ENCODE measurements around the gene MINDY4B.

MINDY4B gene

DNA sequence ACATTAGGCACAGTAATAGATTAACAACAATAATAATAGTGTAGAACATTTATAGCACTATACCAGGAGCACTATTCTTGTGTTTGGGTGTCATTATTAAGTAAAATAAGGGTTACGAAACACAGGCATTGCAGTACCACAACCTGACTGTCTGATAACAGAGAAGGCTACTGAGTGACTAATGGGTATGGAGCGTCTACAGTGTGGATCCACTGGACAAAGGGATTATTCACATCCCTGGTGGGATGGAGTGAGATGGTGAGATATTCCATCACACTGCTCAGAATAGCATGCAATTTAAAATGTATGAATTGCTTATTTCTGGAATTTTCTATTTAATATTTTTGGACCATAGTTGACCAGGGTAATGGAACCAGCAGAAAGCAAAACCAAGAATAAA lies 18.2 kb downstream of the MINDY4B start:
- no peaks in the 10 kb centered on the region for H3K9me2 ChIP-seq (replicated peaks; ENCODE audit: insufficient read depth, low read length)
- H3K4me3 ChIP-seq (ENCODE audit: low read length), result no peak overlapping the region
- no peak overlapping the region for H3K9ac ChIP-seq (ENCODE audit: low read length)
- H2AFZ ChIP-seq (ENCODE audit: low read length), result no peak overlapping the region
- no peaks in the 10 kb centered on the region for H3K36me3 ChIP-seq (replicated peaks; ENCODE audit: insufficient read depth, low read length)
- no peak for DNase-seq
- no peaks in the 10 kb centered on the region for H3K79me2 ChIP-seq (ENCODE audit: low read length)
- no peak overlapping the region for H3K27ac ChIP-seq (ENCODE audit: low read length)
- TF ChIP-seq EZH2 (optimal IDR thresholded peaks at IDR 0.05; ENCODE audit: low read depth, low read length) (no peak), EZH2phosphoT487 (IDR thresholded peaks at IDR 0.05; ENCODE audit: low read length) (no peak)
- TF ChIP-seq, protein P1, sequence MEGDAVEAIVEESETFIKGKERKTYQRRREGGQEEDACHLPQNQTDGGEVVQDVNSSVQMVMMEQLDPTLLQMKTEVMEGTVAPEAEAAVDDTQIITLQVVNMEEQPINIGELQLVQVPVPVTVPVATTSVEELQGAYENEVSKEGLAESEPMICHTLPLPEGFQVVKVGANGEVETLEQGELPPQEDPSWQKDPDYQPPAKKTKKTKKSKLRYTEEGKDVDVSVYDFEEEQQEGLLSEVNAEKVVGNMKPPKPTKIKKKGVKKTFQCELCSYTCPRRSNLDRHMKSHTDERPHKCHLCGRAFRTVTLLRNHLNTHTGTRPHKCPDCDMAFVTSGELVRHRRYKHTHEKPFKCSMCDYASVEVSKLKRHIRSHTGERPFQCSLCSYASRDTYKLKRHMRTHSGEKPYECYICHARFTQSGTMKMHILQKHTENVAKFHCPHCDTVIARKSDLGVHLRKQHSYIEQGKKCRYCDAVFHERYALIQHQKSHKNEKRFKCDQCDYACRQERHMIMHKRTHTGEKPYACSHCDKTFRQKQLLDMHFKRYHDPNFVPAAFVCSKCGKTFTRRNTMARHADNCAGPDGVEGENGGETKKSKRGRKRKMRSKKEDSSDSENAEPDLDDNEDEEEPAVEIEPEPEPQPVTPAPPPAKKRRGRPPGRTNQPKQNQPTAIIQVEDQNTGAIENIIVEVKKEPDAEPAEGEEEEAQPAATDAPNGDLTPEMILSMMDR (IDR thresholded peaks at IDR 0.05; ENCODE audit: low read length), result no peak
- no peaks in the 10 kb centered on the region for H3K4me1 ChIP-seq (ENCODE audit: low read length)
- no peak overlapping the region for H3K4me2 ChIP-seq (ENCODE audit: low read depth, low read length)
- H3K27me3 ChIP-seq (replicated peaks; ENCODE audit: insufficient read depth, low read length), result no peaks in the 10 kb centered on the region
- no peaks in the 10 kb centered on the region for H4K20me1 ChIP-seq (ENCODE audit: insufficient read depth, low read length)
- no peaks in the 10 kb centered on the region for H3F3A ChIP-seq (ENCODE audit: insufficient read depth, low read length)
- no peaks in the 10 kb centered on the region for H3K9me3 ChIP-seq (replicated peaks; ENCODE audit: insufficient read depth, low read length)

DNA sequence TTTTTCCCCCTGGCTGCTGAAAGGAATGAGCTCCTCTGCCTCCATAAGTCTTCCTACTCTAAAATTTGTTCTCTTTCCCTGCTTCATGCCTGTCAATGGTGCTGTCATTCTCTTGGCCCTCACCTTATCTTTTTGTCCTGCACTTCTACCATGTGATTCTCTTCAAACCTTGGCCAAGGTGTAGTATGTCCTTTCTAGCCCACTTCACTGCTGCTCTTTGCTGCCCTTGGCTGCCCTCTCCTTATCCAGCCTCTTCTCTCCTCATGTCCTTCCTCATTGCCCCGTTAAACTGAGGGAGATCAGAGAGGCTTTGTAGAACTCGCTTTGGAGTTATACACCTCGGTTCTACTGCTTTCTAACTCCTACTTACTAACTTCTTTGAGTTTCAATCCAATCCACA lies 19.7 kb downstream of the MINDY4B start:
- Histone ChIP-seq H3K9ac (ENCODE audit: low read length) (no peak overlapping the region), H3K9me3 (replicated peaks; ENCODE audit: insufficient read depth, low read length) (no peaks in the 10 kb centered on the region), H3F3A (ENCODE audit: insufficient read depth, low read length) (no peaks in the 10 kb centered on the region), H3K4me2 (ENCODE audit: low read depth, low read length) (no peak overlapping the region), H3K36me3 (replicated peaks; ENCODE audit: insufficient read depth, low read length) (no peaks in the 10 kb centered on the region), H3K9me2 (replicated peaks; ENCODE audit: insufficient read depth, low read length) (no peaks in the 10 kb centered on the region), H2AFZ (ENCODE audit: low read length) (no peak overlapping the region), H3K27me3 (replicated peaks; ENCODE audit: insufficient read depth, low read length) (no peaks in the 10 kb centered on the region), H3K27ac (ENCODE audit: low read length) (no peak overlapping the region), H3K79me2 (ENCODE audit: low read length) (no peaks in the 10 kb centered on the region), H3K4me1 (ENCODE audit: low read length) (no peaks in the 10 kb centered on the region), H4K20me1 (ENCODE audit: insufficient read depth, low read length) (no peaks in the 10 kb centered on the region), H3K4me3 (ENCODE audit: low read length) (no peak overlapping the region)
- TF ChIP-seq, protein P1 (IDR thresholded peaks at IDR 0.05; ENCODE audit: low read length), result no peak
- TF ChIP-seq EZH2phosphoT487 (IDR thresholded peaks at IDR 0.05; ENCODE audit: low read length) (no peak), EZH2 (optimal IDR thresholded peaks at IDR 0.05; ENCODE audit: low read depth, low read length) (no peak)
- DNase-seq, result no peak

- Histone ChIP-seq H3K9ac (ENCODE audit: low read length) (no peak overlapping the region), H3K4me1 (ENCODE audit: low read length) (no peaks in the 10 kb centered on the region), H3K9me2 (replicated peaks; ENCODE audit: insufficient read depth, low read length) (no peaks in the 10 kb centered on the region), H2AFZ (ENCODE audit: low read length) (no peak overlapping the region), H3F3A (ENCODE audit: insufficient read depth, low read length) (no peaks in the 10 kb centered on the region), H3K36me3 (replicated peaks; ENCODE audit: insufficient read depth, low read length) (no peaks in the 10 kb centered on the region), H4K20me1 (ENCODE audit: insufficient read depth, low read length) (no peaks in the 10 kb centered on the region), H3K27me3 (replicated peaks; ENCODE audit: insufficient read depth, low read length) (no peaks in the 10 kb centered on the region), H3K27ac (ENCODE audit: low read length) (no peak overlapping the region), H3K9me3 (replicated peaks; ENCODE audit: insufficient read depth, low read length) (no peaks in the 10 kb centered on the region), H3K4me3 (ENCODE audit: low read length) (no peak overlapping the region), H3K79me2 (ENCODE audit: low read length) (no peaks in the 10 kb centered on the region), H3K4me2 (ENCODE audit: low read depth, low read length) (no peak overlapping the region)
- DNase-seq, result no peak
- TF ChIP-seq, protein P1 (IDR thresholded peaks at IDR 0.05; ENCODE audit: low read length), result no peak
- TF ChIP-seq EZH2 (optimal IDR thresholded peaks at IDR 0.05; ENCODE audit: low read depth, low read length), result no peak
- TF ChIP-seq EZH2phosphoT487 (IDR thresholded peaks at IDR 0.05; ENCODE audit: low read length), result no peak
Observed at GRCh38 chr3:150878996-150879575, 26.2 kb downstream of the MINDY4B start.

All from MM.1S (cell line).